ENCODE results near the gene LMCD1.

Gene LMCD1

GRCh38 chr3:8529181-8529637, 27.6 kb downstream of the LMCD1 start:
- no peak for DNase-seq (ENCODE audit: low read depth)
- no peak overlapping the region for H3K4me3 ChIP-seq (ENCODE audit: low read depth, low read length)

GRCh38 chr3:8529738-8530525, 28.3 kb downstream of the LMCD1 start:
- H3K4me3 ChIP-seq (ENCODE audit: low read depth, low read length) = no peak overlapping the region
- no peak for DNase-seq (ENCODE audit: low read depth)

GRCh38 chr3:8530581-8530980, 29.0 kb downstream of the LMCD1 start:
- H3K4me3 ChIP-seq (ENCODE audit: low read depth, low read length) = no peak overlapping the region
- DNase-seq (ENCODE audit: low read depth) = no peak

- H3K4me3 ChIP-seq (ENCODE audit: low read depth, low read length) = no peak overlapping the region
- DNase-seq (ENCODE audit: low read depth) = peak; percentile 69
Measured at GRCh38 chr3:8532251-8532871, 30.7 kb downstream of the LMCD1 start.

- DNase-seq (ENCODE audit: low read depth) = peak; percentile 59
Measured at GRCh38 chr3:8536096-8537056, 34.8 kb downstream of the LMCD1 start.

GRCh38 chr3:8537440-8537839, 35.8 kb downstream of the LMCD1 start:
- no peak overlapping the region for H3K4me3 ChIP-seq (ENCODE audit: low read depth, low read length)
- DNase-seq (ENCODE audit: low read depth) = no peak

More at GRCh38 chr3:8536096-8537056, 34.8 kb downstream of the LMCD1 start:
- no peak overlapping the region for H3K4me3 ChIP-seq (ENCODE audit: low read depth, low read length)

- H3K4me3 ChIP-seq (ENCODE audit: low read depth, low read length) = no peak overlapping the region
- no peak for DNase-seq (ENCODE audit: low read depth)
Measured at GRCh38 chr3:8538223-8538622, 36.6 kb downstream of the LMCD1 start.

GRCh38 chr3:8538913-8539312, 37.3 kb downstream of the LMCD1 start:
- no peak overlapping the region for H3K4me3 ChIP-seq (ENCODE audit: low read depth, low read length)
- DNase-seq (ENCODE audit: low read depth) = peak; percentile 86

GRCh38 chr3:8539419-8539818, 37.8 kb downstream of the LMCD1 start:
- peak; percentile 55 for DNase-seq (ENCODE audit: low read depth)
- H3K4me3 ChIP-seq (ENCODE audit: low read depth, low read length) = no peak overlapping the region

- H3K4me3 ChIP-seq (ENCODE audit: low read depth, low read length) = no peak overlapping the region
- no peak for DNase-seq (ENCODE audit: low read depth)
Measured at GRCh38 chr3:8540456-8540855, 38.8 kb downstream of the LMCD1 start.

- no peak for DNase-seq (ENCODE audit: low read depth)
- no peak overlapping the region for H3K4me3 ChIP-seq (ENCODE audit: low read depth, low read length)
Measured at GRCh38 chr3:8541486-8541885, 39.9 kb downstream of the LMCD1 start.

GRCh38 chr3:8542190-8543135, 40.8 kb downstream of the LMCD1 start:
- H3K4me3 ChIP-seq (ENCODE audit: low read depth, low read length) = no peak overlapping the region
- DNase-seq (ENCODE audit: low read depth) = no peak

- H3K4me3 ChIP-seq (ENCODE audit: low read depth, low read length) = no peak overlapping the region
- DNase-seq (ENCODE audit: low read depth) = no peak
Measured at GRCh38 chr3:8546609-8547008, 45.0 kb downstream of the LMCD1 start.

GRCh38 chr3:8548502-8549275, 47.1 kb downstream of the LMCD1 start:
- no peak for DNase-seq (ENCODE audit: low read depth)
- H3K4me3 ChIP-seq (ENCODE audit: low read depth, low read length) = no peak overlapping the region

- DNase-seq (ENCODE audit: low read depth) = no peak
- H3K4me3 ChIP-seq (ENCODE audit: low read depth, low read length) = no peak overlapping the region
Measured at GRCh38 chr3:8549354-8549753, 47.7 kb downstream of the LMCD1 start.

- no peak for DNase-seq (ENCODE audit: low read depth)
- no peak overlapping the region for H3K4me3 ChIP-seq (ENCODE audit: low read depth, low read length)
Measured at GRCh38 chr3:8550611-8551010, 49.0 kb downstream of the LMCD1 start.

- H3K4me3 ChIP-seq (ENCODE audit: low read depth, low read length) = no peak overlapping the region
Measured at GRCh38 chr3:8552223-8552762, 50.7 kb downstream of the LMCD1 start.

GRCh38 chr3:8553405-8553804, 51.8 kb downstream of the LMCD1 start:
- no peak overlapping the region for H3K4me3 ChIP-seq (ENCODE audit: low read depth, low read length)
- no peak for DNase-seq (ENCODE audit: low read depth)

More at GRCh38 chr3:8552223-8552762, 50.7 kb downstream of the LMCD1 start:
- DNase-seq (ENCODE audit: low read depth) = no peak
